ENCODE measurements around the gene NOP14.
"Not testable (repeated sequence)": the region's sequence is repeated elsewhere in the genome, so short reads cannot be mapped to it uniquely, and the experiment has no call there.

NOP14 gene

DNA sequence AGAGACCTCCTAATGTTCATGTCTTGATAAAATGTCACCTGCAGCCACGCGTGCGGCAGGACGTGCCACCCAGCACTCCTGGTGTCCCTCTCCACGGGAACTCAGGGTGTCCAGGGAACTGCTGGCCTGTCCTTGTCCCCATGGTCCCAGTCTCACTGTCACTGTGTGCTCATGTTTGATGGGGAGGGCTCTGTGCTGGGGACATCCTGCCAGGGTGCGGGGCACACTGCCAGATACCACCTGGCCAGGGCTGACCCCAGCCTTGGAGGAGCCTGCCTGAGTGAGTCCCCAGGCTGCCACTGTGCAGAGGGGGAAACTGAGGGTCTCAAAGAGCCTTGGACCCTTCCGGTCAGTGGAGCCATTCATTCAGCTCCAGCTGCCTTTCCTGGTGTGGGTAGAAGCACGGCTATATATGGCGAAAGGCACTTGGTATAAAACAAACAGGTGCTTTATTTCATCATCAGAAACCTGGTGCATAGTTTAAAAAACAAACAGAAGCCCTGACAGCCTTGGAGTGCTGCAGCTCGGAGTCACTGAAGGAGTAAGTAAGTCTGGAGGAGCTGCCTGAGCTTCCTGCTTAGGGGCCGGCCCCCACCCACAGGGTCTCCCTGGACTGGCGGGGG, 33.0 kb downstream of the NOP14 start:
- no peak for DNase-seq

- no peak for DNase-seq
Observed at GRCh38 chr4:2929469-2929868, 33.7 kb downstream of the NOP14 start.

DNA sequence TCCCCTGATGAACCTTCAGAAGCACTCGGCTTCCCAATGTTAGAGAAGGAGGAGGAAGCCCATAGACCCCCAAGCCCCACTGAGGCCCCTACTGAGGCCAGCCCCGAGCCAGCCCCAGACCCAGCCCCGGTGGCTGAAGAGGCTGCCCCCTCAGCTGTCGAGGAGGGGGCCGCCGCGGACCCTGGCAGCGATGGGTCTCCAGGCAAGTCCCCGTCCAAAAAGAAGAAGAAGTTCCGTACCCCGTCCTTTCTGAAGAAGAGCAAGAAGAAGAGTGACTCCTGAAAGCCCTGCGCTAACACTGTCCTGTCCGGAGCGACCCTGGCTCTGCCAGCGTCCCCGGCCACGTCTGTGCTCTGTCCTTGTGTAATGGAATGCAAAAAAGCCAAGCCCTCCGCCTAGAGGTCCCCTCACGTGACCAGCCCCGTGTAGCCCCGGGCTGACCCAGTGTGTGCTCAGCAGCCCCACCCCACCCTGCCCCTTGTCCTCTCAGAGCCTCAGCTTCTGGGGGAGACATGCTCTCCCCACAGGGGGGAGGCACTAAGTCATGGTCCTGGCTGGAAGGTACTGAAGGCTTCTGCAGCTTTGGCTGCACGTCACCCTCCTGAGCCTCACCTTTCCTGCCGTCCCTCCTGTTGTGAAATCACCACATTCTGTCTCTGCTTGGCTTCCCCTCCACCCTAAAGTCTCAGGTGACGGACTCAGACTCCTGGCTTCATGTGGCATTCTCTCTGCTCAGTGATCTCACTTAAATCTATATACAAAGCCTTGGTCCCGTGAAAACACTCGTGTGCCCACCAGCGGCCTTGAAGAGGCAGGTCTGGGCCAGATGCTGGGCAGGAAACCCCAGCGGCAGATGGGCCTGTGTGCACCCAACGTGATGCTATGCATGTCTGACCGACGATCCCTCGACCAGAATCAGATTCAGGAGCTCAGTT, 34.7 kb downstream of the NOP14 start:
- DNase-seq, result no peak

GRCh38 chr4:2927696-2928075, 35.5 kb downstream of the NOP14 start:
- no peak for DNase-seq

- no peak for DNase-seq
Observed at GRCh38 chr4:2927016-2927695, 36.0 kb downstream of the NOP14 start.

GRCh38 chr4:2925931-2926860, 37.0 kb downstream of the NOP14 start:
- DNase-seq, result no peak

GRCh38 chr4:2925496-2925895, 37.7 kb downstream of the NOP14 start:
- no peak for DNase-seq

DNA sequence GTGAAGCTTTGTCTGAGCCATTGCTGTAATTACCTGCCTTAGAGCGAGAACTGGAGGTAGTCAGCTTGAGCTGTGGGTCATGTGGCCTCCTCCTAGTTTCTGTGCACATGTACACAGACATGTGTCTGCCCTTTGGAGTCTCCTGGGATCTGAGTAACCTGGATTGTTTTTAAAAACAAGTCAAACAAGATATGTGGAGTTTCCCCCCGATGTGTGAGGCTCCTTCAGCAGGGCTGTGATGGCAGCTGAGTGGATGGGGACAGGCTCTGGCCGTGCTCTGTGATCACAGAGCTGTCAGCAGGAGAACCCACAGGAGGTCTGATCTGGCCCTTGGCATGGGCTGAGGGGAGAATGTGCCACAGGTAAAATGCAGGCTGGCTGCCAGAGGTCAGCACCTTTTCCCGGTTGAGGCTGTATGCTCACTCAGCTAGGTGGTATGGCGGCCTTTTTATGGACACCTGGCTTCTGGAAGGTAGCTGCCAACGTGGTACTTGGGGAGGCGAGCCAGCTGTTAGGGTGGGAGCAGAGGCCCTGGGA, 38.4 kb downstream of the NOP14 start:
- DNase-seq, result no peak

GRCh38 chr4:2924286-2924685, 38.9 kb downstream of the NOP14 start:
- DNase-seq, result no peak

GRCh38 chr4:2923668-2924173, 39.5 kb downstream of the NOP14 start:
- no peak for DNase-seq

GRCh38 chr4:2923141-2923551, 40.1 kb downstream of the NOP14 start:
- no peak for DNase-seq

DNA sequence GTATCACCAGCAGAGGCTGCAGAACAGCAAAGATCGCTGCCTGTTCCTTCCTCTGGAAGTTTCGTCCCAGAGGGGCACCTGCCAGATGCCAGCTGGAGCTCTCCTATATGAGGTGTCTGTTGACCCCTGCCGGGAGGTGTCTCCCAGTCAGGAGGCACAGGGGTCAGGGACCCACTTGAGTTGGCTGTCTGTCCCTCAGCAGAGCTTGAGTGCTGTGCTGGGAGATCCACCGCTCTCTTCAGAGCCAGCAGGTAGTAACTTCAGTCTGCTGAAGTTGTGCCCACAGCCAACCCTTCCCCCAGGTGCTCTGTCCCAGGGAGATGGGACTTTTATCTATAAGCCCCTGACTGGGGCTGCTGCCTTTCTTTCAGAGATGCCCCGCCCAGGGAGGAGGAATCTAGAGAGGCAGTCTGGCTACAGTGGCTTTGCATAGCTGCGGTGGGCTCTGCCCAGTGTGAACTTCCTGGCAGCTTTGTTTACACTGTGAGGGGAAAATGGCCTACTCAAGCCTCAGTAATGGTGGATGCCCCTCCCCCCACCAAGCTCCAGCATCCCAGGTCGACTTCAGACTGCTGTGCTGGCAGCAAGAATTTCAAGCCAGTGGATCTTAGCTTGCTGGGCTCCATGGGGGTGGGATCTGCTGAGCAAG, 40.6 kb downstream of the NOP14 start:
- DNase-seq, result not testable (repeated sequence)

DNA sequence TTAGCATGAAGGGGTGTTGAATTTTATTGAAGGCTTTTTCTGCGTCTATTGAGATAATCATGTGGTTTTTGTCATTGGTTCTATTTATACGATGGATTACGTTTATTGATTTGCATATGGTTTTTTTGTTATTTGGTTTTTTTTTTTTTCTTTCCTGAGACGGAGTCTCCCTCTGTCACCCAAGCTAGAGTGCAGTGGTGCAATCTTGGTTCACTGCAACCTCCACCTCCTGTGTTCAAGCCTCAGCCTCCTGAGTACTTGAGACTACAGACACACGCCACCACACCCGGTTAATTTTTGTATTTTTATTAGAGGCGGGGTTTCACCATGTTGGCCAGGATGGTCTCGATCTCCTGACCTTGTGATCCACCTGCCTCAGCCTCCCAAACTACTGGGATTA, 44.5 kb downstream of the NOP14 start:
- not testable (repeated sequence) for DNase-seq

GRCh38 chr4:2918300-2918699, 44.9 kb downstream of the NOP14 start:
- not testable (repeated sequence) for DNase-seq

DNA sequence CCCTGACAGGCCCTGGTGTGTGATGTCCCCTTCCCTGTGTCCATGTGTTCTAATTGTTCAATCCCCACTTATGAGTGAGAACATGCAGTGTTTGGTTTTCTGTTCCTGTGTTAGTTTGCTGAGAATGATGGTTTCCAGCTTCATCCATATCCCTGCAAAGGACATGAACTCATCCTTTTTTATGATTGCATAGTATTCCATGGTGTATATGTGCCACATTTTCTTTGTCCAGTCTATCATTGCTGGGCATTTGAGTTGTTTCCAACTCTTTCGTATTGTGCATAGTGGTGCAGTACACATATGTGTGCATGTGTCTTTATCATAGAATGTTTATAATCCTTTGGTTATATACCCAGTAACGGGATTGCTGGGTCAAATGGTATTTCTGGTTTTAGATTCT, 46.5 kb downstream of the NOP14 start:
- DNase-seq, result not testable (repeated sequence)

DNA sequence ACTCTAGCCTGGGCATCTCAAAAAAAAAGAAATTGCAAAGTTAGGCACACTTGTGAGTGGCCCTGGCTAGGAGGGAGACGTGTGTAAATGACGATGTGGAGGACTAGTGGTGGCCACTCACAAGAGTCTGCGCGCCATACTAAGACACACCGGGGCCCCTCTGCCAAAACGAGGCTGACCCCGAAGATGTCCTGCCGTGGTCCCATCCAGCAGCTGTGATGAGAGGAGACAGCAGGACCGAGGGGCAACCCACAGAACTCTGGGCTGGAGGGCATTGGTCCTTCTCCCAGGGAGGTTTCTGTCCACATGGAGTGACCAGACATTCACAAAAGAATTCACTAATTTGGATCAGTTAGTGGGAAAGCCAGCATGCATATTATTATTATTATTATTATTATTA, 47.4 kb downstream of the NOP14 start:
- DNase-seq, result no peak

DNA sequence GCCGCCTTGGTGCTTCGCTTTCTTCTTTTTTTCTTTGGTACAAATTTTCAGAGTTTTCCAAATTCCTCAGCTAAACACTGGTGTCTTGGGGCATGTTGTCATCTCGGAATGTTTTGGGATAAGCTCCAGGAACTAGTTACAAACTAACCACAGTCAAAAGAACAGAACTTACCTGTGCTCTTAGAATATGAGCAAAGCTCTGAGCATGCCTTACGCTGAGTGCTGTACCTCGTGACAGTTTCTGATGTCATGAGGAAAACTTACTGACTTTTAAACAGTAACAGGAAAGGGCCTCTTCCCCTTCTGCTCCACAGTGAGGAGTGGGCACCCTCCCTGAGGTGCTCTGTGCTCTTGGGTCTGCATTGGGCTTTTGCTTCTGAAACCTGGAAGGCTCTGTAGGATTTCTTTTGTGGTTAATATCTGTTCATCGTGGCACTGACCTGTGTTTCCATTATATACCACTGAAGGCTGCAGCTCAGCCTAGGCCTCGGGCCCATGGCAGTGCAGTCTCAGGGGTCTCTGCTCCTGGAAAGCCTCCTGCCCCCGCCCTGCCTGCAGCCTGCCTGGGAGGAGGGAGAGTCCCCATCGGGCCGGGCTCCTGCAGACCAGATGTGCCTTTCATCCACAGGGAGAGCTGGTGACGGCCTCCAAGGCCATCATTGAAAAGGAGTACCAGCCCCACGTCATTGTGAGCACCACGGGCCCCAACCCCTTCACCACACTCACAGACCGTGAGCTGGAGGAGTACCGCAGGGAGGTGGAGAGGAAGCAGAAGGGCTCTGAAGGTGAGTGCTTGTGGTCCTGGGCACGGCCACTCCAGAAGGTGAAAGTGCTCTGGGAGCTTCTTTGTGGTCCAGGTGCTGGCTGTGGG, 48.7 kb downstream of the NOP14 start:
- DNase-seq, result no peak

- no peak for DNase-seq
Observed at GRCh38 chr4:2913168-2913567, 50.0 kb downstream of the NOP14 start.

GRCh38 chr4:2911868-2912267, 51.3 kb downstream of the NOP14 start:
- DNase-seq, result no peak

DNA sequence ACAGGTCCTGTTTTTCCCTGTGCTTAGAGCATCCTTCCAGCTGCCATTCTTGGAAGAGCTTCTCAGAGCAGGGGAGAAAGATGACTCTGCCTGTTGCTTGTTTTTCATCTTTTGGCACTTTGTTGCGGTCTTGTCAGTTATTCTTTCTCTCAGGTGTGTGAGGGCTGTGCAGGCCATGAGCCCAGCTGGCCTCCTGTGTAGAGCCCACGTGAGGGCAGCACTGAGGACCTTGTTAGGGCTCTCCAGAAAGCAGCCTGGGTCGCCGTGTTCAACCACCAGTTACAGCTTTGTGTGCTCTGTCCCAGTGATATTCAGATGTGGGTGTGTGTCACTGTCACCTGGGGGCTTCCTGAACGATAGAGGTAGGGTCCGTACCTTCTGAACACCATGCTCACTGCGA, 52.8 kb downstream of the NOP14 start:
- DNase-seq, result no peak

- DNase-seq, result no peak
Observed at GRCh38 chr4:2909583-2909982, 53.6 kb downstream of the NOP14 start.
